H1 (cell line): Measurements from ENCODE around the gene CAPN11. TPM values are rescaled to one million over a fixed set of nuclear protein-coding genes. Genes with fewer than 3 reads are reported as not detected.

Experiments
- CREB1 ChIP-seq: IDR thresholded peaks from 2 replicates; pipeline ENCODE4 v1.6.1; 2012; ENCODE audit warnings: inconsistent platforms
- NRF1 ChIP-seq: IDR thresholded peaks from 2 replicates; pipeline ENCODE4 v1.6.1; 2011; ENCODE audit warnings: mild to moderate bottlenecking, low read depth, low read length, improper control_type of control experiment
- SP1 ChIP-seq: IDR thresholded peaks from 2 replicates; pipeline ENCODE4 v1.6.1; 2011; ENCODE audit warnings: low read depth, low read length
- TAF1 ChIP-seq: IDR thresholded peaks from 2 replicates; pipeline ENCODE4 v1.6.1; 2011; ENCODE audit warnings: mild to moderate bottlenecking, low read depth, low read length
- TCF12 ChIP-seq: IDR thresholded peaks from 2 replicates; pipeline ENCODE4 v1.6.1; 2011; ENCODE audit warnings: low read depth, mild to moderate bottlenecking, low read length
- polyA plus RNA-seq, 7 experiments: library from polyadenylated mRNA; depleted of rRNA in 3 of 7; stranded (reverse) in 5 of 7; unstranded in 2 of 7; fragments of >200 nt in 5 of 7; fragments of 200-250 nt in 2 of 7; gene quantifications; 1 replicate in 5 of 7; 2 replicates in 1 of 7; 4 replicates in 1 of 7; pipeline versions ENCODE4 v1.2.1 to v1.2.3, GENCODE V29; 2011 to 2013; ENCODE audit warnings: missing spikeins in 2 of 7, mixed read lengths in 2 of 7
- total RNA-seq: library from RNA; stranded (reverse); fragmentation: NEBNext Ultra II Directional; extraction: Animal tissue kit (Norgen Biotek cat#: 25700); gene quantifications from 2 replicates; pipeline ENCODE4 v1.2.1, GENCODE V29; 2021

The CAPN11 gene
- total and polyA plus RNA-seq, 2 of the 8 experiments (the other 6 are each of a cell fraction or from before 2014, with no cell fraction given) = 0.95 to 0.97 TPM

- TF ChIP-seq NRF1 (no peak), TAF1 (no peak), SP1 (no peak), TCF12 (no peak), CREB1 (no peak)
Observed at GRCh38 chr6:44116641-44117382, 41.8 kb upstream of the CAPN11 start (continued).
